Mesenteric fat pad (tissue), 1 donor: Measurements from ENCODE around the gene SUN2. TPM values are rescaled to one million over a fixed set of nuclear protein-coding genes. Genes with fewer than 3 reads are reported as not detected.

ENCODE experiments used
- DNase-seq: peaks from one replicate; pipeline ENCODE4 v3.0.0-alpha.2; 2020; ENCODE audit warnings: low spot score
- total RNA-seq: library from RNA; stranded (reverse); fragmentation: NEBNext Ultra II Directional; extraction: Animal tissue kit (Norgen Biotek cat#: 25700); gene quantifications from one replicate; pipeline ENCODE4 v1.2.1, GENCODE V29; 2021
- donor health status: DM: yes; HTN: yes; CAD: no.

SUN2 gene
- total RNA-seq, 1 donor from 2014 or later: 286 TPM

DNA sequence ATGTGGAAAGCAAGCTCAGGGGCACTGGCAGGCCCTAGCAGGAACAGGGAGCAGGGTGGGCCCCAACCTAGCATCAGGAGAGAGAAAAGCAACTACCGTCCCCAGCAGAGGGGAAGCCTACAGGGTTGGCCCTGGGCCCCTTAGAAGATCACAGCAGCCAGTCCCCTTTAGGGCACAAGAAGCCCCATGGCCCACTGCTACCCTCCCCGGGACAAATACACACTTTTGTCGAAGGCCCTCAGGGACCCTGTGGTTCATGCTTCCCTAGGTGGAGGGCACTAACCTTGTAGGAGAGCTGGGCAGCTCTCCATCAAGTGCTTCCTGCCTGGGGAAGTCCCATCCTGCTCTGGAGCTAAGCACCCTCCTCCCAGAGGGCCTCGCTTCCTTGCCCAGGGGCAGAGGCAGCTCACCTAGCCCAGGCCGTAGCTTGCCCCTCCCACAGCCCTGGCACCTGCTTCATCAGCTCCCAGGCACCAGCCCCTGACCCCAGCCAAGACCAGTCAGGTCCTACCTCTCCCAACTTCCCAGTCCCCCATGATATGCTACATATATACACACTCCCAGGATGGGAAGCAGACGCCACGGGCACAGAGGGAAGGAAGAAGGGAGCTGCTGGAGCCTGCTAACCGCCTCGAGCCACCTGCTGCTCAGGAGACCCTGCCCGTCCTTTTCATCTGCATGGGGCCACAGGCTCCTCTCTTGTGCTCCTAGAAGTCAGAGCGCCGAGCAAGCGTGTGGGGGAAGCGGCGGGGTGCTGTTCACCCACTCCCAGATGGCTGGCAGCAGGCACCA lies 20.1 kb downstream of the SUN2 start:
- DNase-seq: no peak

DNA sequence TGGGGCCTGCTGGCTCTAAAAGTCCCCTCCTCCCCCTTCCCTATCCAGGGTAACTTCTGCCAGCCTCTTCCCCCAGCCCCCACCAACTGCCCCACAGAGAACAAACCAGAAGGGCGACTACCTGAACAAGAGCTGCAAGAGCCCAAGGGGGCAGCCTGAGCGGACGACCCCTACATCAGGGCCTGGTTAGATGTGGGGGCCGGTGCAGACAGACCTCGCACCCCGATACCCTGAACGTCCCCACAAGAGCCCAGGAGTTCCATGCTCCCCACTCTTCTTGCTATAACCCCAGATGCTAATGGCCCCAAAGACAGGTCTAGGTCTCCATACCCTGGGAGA lies 20.7 kb downstream of the SUN2 start:
- DNase-seq: no peak

DNA sequence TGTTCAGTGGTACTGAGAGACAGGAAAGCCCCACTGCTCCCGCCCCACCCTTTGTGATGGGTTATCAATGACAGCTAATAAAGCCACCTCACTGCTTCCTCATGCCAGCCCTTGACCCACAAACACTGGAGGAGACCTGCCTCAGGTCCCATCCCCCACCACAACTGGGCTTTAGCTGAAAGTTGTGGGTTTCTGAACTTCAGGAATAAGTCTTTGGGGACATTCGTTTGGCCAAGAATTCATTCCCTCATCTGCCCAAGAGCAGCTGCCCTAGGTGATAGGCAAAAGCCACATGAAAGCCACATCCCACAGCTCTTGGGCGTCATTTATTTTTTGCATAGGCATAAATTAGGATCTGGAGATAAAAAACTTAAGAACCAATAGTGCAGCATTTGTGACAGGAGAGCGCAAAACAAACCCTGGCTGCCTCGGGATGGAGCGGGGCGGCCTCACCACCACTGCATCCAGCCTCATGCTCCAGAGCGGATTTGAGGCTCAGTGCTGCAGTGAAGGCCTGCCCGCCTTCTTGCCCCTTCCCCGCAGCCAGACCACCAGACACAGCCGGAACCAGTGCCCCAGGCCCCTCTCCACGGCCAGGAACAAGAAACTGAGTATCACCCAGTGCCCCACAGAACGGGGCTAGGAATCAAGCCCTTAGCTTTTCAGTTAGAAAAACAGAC lies 21.2 kb downstream of the SUN2 start:
- DNase-seq: no peak

DNA sequence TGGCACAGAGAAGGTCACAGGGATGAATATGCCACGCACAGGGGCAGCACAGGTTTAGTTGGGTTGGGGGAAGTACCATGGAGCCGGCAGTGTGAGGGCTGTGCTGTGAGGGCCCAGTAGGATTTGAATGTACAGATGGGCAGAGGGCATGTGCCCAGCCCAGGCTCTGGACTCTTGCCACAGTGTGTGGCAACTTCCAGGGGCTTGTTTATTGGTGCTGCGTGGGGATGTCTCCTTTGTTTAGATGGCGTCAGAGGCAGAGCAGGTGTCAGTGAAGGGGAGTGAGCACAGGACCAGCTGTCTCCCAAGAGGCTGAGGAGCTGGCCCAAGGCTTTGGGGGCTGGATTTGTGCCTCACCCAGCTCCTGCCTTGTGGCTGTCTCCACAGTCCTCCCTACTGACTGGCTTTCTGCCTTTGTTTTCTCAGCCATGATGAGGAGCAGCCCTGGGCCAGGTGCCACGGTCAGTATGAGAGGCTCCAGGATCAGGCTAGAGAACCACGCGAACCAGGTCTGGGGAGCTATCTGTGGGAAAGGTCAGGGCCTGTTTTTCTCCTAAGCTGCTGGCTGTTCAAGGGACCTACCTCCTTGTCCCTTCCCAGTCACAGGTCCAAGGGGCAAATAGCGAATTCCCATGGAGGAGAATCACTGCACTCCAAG lies 21.9 kb downstream of the SUN2 start:
- no peak for DNase-seq

DNA sequence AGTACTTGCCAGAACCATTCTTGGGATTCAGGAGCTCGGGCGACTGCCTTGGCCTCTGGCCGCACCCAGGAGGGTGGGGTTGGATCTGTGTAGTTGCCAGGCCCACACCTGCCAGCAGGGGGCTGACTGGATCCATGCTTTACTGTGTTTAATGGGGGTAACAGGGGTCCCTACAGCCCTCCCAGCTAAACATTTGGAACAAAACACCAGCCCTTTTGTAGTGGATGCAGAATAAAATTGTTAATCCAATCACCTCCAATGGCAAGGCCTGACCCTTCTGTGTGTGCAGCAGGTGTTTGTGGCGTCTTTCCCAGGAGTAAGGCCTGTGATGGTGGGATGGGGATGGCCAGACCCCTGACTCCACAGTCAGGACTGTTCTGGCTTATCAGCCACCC lies 22.5 kb downstream of the SUN2 start:
- no peak for DNase-seq

DNA sequence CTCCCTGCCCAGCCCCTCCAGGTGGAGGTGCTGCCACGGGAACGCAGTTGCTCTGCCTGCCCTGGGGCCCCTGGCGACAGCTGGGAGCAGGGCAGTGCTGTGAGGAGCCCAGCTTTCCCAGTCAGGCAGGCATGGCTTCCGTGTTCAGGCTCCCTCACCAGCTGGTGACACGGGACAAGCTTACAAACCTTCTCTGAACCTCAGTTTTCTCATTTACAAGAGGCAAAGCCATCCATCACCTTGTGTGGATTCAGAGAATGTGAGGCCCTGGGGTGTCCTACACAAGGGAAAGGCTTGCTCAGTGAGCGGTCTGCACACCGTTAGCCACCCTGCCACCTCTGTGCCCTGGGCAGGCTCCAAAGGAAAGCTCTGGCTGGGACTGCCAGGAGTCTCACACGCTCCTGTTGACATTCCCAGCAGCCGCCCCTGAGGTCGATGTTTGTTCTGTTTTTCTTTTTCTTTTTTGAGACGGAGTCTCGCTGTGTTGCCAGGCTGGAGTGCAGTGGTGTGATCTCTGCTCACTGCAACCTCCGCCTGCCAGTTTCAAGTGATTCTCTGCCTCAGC lies 23.5 kb downstream of the SUN2 start:
- no peak for DNase-seq

DNA sequence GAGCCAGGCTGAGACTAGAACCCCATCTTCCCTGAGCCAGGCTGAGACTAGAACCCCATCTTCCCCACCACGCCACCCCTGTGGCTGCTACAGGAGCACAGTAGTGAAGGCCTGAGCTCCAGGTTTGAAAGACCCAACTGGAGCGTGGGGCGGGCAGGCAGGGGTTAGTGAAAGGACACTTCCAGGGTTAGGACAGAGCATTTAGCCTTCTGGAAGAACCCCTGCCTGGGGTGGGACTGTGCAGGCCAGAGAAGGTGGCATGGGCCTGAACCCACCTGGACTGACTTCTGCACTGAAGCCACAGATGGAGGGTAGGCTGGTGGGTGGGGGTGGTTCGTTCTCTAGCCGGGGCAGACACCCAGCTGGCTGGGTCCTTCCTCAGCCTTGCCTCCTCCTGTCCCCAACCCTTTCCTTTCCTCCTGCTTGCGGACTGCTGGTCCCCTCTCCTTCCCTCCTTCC lies 24.1 kb downstream of the SUN2 start:
- DNase-seq: no peak

DNA sequence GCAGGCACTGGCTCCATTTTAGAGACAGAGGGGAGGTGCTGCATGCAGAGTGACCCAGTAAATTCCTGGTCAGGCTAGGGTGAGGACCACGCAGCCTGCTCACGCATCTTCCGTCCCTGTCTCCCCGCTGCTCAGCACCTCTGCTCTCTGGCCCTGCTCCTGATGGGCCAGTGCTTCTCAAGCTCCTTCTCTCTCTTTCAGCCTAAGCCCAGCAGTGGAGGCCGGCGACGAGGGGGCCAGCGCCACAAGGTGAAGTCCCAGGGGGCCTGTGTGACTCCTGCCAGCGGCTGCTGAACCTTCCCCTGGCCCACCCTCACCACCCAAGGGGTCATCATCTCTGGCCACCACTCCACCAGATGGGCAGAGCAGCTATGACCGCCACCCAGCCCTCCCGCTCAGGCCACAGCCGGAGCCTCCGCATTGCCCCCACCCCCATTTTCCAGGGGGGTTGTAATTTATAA lies 25.4 kb downstream of the SUN2 start:
- no peak for DNase-seq

DNA sequence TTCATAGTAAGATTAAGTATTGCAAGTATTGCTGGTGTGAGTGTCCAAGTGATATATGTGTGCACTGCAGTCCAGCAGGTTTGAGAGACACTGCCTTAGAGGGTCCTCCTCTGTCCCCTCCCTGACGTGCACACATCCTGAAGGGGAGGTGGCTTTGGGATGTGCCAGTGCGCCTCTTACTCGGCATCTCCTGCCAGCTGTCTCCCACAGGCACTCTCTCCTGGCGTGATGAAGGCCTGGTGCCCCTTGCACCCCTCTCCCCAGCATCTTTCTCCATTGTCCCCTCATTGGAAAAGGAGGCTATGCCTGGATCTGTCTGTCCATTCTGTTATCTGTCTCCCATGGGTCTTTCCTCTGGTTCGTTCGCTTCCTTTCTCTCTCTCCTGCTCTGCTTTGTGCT lies 25.9 kb downstream of the SUN2 start:
- DNase-seq: no peak

DNA sequence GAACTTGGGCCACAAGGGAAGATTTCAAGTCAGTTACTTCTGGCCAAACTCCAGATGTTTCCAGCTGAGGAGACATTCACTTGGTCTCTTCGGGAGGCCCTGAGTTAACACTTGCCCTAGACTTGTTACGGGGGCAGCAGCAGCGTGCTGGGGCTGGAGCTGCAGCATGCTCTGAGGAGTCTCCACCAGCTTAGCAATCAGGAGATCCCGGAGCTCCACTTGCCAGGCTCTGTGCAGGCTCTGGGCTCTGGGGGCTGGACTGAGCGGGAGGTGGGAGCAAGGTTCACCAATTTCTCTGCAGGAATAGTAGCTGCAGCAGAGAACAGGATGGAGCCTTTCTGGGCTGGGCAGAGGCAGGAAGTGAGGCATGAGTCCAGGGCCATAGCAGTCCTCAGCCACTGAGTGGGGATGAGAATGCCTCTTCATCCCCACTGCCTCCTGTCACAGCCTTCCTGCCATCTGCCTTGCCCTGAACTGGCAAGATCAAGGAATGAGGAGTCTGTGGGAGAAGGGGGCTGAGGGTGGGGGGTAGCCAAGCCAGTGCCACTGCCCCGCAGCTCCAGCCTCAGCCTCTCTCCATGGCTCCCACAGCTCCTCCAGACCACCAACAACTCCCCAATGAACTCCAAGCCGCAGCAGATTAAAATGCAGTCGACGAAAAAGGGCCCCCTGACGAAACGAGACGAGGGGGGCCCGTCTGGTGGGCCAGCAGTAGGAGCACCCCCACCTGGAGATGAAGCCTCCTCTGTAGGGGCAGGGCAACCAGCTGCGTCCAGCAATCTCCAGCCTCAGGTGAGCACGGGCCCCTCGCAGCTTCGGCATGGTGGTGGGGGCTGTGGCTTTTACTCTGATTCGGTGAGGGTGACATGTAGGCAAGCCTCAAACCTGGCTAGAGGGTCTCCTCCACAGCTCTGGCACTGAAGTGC lies 26.7 kb downstream of the SUN2 start:
- no peak for DNase-seq

DNA sequence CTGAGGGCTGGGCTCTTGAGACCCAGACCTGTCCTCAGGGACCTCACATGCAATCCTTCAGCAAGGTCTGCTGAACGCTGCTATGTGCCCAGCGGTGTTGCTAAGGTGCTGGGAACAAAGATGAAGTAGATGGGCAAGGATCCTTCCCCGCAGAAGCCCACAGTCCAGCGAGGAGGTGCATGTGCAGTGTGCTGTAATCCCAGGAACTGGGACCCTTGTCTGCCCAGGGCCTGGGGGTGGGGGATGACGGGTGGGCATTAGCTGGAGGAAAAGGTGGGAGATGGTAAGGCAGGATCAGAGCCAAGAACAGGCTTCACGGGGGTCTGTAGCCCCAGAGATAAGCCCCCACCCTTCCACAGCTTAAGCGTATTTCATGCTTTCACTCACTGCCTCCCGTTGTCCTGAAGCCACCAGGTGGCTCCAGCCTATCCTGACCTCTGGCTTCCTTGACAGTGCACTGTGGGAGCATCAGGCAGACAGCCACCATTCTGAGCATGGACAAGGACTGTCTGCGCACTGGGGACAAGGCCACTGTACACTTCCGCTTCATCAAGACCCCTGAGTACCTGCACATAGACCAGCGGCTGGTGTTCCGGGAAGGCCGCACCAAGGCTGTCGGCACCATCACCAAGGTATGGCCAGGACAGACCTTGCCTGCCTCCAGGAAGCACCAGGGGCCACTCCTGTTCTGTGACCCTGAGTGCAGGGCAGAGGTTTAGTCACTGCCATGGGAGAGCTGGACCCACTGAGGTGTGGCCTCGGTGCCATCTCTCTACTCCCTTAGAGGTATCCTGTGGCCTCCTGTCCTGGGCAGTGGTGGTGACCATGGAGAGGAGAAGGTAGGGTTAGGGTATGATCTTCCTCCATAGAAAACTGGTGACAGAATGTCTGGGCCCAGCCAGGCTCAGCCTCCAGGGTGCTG lies 28.0 kb downstream of the SUN2 start:
- DNase-seq: no peak

DNA sequence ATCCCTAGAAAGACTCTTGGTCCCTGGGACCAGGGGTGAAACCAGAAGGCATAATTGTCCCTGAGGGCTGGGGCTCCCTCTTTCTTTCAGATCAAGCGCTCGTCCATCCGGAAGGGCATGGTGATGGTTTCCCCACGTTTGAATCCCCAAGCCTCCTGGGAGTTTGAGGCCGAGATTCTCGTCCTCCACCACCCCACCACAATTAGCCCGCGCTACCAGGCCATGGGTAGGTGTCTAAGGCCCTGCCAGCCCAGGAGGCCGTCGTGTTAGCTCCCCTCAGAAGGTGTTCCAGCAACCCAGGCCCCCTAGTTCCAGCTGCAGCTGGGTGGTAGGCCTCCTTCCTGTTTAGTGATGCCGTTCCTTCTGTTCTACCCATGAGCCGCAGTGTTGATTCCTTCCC lies 28.7 kb downstream of the SUN2 start:
- DNase-seq: no peak

DNA sequence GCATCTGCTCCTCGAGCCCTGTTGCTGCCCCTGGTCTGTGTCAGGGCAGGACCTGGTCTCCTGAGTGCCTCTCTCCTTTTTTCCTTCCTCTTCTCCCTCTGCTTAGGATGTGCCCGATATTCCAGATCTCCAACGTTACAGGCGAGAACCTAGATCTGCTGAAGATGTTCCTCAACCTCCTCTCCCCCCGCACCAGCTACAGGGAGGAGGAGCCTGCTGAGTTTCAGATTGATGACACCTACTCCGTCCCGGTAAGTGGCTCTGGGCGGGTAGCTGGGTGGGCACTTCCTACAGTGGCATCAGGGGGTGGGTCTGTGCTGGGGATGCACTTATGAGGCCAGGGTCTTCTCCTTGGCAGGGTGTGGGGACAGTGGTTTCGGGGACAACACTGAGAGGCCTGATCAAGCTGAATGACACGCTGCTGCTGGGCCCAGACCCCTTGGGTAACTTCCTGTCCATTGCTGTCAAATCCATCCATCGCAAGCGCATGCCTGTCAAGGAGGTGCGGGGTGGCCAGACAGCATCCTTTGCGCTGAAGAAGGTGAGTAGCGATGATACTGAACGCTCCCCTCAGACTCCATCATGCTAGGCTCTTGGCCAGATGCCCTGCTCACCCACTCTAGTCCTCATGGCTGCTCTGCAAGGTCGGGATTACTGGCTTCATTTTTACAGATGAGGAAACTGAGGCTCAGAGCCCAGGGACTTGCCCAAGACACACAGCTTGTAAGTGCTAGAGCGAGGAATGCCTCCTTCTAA lies 29.7 kb downstream of the SUN2 start:
- no peak for DNase-seq

DNA sequence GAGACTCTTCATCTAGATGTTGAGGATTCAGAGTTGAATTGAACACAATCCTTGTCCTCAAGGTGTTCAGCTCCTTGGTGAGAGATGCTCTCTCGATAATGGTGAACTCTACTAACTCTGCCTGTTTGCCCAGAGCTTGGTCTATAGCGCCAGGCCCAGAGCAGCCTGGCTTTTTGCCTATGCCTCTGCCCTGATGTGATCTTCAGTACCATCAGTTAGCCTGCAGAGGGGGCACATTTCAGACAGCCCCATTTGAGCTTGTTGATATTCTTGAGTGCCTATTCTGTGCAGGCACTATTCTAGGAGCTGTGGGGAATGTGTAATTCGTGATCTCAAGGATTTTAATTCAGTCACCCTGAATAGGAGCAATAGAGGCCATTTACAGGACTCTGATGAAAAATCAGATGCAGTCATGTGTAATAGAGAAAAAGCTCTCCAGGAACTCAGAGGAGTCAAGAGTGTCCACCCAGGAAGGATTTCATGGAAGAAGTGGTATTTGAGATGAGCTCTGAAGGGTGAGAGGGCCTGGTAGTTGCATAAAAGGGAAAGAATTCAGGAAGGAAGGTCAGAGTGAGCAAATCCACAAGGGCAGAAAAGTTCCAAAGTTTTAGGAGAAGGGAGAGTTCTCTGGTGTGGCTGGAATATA lies 30.7 kb downstream of the SUN2 start:
- no peak for DNase-seq

DNA sequence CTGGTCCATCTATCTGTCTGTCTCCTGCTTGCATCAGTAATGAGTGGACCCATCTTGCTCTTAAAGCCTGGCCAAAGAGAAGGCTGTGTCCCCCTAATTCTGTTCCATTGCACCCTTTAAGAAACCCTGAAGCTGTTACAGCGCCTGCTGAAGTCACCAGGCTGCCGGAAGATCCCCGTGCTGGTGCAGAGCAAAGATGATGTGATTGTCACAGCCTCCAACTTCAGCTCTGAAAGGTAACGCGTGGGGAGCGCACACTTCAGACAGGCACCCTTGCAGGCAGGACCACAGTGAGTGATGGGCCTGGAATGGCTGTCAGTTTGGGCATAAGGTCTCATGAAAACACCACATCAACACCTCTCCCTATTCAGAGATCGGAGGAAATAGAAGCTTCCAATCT lies 31.6 kb downstream of the SUN2 start:
- DNase-seq: no peak

DNA sequence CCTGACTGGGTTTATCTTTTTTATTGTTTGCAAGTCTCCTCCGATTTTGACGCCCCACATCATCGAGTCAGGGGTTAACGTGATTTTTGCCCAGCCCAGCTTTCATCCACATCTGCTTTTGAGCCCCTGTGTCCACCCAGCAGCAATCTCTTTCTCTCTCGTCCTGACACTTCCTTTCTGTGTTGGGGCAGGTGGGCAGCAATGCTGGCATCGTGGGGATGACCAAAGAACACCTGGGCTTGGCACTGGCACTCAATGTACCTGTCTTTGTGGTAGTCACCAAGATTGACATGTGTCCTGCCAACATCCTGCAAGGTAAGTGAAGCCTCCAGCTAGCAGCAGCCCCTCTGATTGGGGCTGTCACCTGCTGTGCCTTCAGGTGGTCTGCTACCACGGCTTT lies 34.2 kb downstream of the SUN2 start:
- no peak for DNase-seq

DNA sequence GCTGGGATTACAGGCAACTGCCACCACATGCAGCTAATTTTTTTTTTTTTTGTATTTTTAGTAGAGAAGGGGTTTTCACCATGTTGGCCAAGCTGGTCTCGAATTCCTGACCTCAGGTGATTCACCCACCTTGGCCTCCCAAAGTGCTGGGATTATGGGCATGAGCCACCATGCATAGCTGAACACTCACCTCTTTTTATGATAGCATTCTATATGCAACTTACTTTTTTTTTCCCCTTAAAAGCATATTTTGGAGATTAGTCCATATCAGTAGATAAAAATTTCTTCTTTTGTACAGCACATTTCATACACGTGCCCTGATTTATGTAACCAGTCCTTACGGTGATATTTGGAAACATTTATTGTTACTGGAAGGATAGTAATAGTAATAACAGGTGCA lies 35.4 kb downstream of the SUN2 start:
- no peak for DNase-seq

DNA sequence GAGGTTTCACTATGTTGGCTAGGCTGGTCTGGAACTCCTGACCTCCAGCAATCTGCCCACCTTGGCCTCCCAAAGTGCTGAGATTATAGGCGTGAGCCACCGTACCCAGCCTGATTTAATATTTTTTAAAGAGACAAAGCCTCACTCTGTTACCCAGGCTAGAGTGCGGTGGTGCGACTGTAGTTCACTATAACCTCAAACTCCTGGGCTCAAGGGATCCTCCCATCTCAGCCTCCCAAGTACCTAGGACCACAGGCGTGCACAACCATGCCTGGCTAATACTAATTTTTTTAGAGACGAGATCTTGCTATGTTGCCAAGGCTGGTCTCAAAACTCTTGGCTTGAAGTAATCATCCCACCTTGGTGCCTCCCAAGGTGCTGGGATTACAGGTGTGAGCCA lies 36.6 kb downstream of the SUN2 start:
- DNase-seq: no peak

DNA sequence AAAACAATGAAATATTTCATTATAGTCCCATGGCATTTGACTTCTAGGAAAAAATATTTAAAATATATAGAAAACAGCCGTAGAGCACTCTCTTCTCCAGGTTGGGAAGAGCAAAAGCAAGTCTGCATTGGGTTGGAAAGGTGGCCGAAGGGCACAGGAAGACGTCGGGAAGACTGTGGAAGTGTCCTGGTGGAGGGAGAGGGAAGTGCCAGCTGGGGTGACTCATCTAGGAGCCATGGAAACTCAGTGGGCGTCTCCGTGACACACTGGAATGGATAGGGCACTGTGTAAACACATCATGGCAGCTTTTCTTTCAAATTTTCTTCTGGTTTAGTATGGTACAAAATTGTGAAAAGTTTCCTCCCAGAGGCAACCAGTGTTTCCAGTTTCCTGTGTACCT lies 37.4 kb downstream of the SUN2 start:
- no peak for DNase-seq
